ENCODE data around the gene ISM1. TPM values are rescaled to one million over a fixed set of nuclear protein-coding genes. Genes with fewer than 3 reads are reported as not detected.

Gene ISM1
- total and polyA plus RNA-seq, 2 donors (not counting 3 experiments of a cell fraction or from before 2014, with no cell fraction given) = not detected

DNA sequence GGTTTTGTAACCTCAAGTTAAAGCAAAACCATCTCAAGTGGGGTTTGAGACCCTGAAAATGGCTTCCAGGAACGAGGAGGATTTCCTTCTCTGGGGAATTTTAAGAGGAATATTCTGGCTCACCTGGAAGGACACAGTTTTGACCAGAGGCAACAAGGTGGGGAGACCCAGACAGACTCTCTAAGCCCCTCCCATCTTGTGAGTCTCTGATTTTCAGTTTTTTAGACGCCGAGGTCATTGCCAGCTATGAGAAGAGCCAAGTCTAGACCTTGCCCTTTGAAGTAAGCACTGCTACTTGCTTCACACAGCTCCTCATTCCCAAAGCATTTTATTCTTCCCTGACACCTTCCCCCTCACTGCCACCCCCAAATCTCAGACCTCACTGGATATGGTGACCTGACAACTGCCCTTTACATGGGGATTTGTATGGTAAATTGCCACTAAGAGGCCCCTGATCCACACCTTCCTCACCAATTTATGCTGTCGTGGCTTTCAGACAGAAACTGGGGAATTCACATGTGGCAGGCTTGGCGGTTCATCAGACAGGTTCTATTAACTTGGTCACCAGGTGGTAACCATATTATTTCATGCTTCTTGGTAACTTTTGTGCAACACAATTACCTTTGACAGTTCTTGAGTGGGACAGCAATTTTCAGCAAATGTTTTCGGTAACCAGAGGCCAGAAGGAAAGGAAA lies 116.2 kb downstream of the ISM1 start:
- intact Hi-C loops (cut with micrococcal nuclease) (no loop called here), dilution Hi-C loops (cut with MboI; ENCODE audit: extremely low pct_ligation_motif_present, low sequenced_read_pairs) (no loop called here)
- no peaks in the 10 kb centered on the region for H3K4me1 ChIP-seq (ENCODE audit: control insufficient read depth, extremely low read depth, insufficient read depth, low read length)
- no peak for FAIRE-seq
- H3K27ac ChIP-seq (ENCODE audit: insufficient read depth, low read depth, low read length) = no peak overlapping the region
- DNase-seq (ENCODE audit: low read depth, low spot score) = no peak
- no peak overlapping the region for H2AFZ ChIP-seq (ENCODE audit: low read depth, low read length)
- no peaks in the 10 kb centered on the region for H4K20me1 ChIP-seq (replicated peaks; ENCODE audit: control insufficient read depth, extremely low read depth, insufficient read depth, low read length)
- peaks cover 0 to 4% of the 10 kb centered on the region in 2 experiments for H3K27me3 ChIP-seq (ENCODE audit: control insufficient read depth in 2 of 2, insufficient read depth in 2 of 2, low read length in 2 of 2)
- TF ChIP-seq, protein P1, sequence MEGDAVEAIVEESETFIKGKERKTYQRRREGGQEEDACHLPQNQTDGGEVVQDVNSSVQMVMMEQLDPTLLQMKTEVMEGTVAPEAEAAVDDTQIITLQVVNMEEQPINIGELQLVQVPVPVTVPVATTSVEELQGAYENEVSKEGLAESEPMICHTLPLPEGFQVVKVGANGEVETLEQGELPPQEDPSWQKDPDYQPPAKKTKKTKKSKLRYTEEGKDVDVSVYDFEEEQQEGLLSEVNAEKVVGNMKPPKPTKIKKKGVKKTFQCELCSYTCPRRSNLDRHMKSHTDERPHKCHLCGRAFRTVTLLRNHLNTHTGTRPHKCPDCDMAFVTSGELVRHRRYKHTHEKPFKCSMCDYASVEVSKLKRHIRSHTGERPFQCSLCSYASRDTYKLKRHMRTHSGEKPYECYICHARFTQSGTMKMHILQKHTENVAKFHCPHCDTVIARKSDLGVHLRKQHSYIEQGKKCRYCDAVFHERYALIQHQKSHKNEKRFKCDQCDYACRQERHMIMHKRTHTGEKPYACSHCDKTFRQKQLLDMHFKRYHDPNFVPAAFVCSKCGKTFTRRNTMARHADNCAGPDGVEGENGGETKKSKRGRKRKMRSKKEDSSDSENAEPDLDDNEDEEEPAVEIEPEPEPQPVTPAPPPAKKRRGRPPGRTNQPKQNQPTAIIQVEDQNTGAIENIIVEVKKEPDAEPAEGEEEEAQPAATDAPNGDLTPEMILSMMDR (IDR thresholded peaks at IDR 0.05; ENCODE audit: extremely low read depth in 1 of 2, insufficient read depth in 1 of 2, low read depth in 1 of 2, low read length in 2 of 2) = no peak
- TF ChIP-seq, protein P2, sequence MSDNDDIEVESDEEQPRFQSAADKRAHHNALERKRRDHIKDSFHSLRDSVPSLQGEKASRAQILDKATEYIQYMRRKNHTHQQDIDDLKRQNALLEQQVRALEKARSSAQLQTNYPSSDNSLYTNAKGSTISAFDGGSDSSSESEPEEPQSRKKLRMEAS (IDR thresholded peaks at IDR 0.05; ENCODE audit: insufficient read depth, insufficient read length) = no peak
- TF ChIP-seq EZH2 (IDR thresholded peaks at IDR 0.05; ENCODE audit: borderline replicate concordance, low read depth, low read length, severe bottlenecking) = no peak
- no peaks in the 10 kb centered on the region for H3K9me3 ChIP-seq (replicated peaks; ENCODE audit: control insufficient read depth, insufficient read depth, low read length)
- no peak overlapping the region for H3K4me3 ChIP-seq (replicated peaks in 1 of 3; ENCODE audit: insufficient read depth in 1 of 3, low read depth in 1 of 3, low read length in 3 of 3)
- no peak overlapping the region for H3K4me2 ChIP-seq (ENCODE audit: insufficient read depth, low read length)
- ChIA-PET POLR2A (no interaction called here), CTCF (interaction anchor here (1.5 kb wide), 1 partner anchor 12 kb away, joined by 3 read pairs; no protein-coding TSS in a partner anchor)
- H3K79me2 ChIP-seq (ENCODE audit: control insufficient read depth, insufficient read depth, low read length) = no peaks in the 10 kb centered on the region
- no peaks in the 10 kb centered on the region for H3K36me3 ChIP-seq (ENCODE audit: control insufficient read depth in 2 of 2, extremely low read depth in 1 of 2, insufficient read depth in 2 of 2, low read length in 2 of 2)
- no TSS peak for BruUV-seq (replicated peaks)
- no peaks in the 10 kb centered on the region for H3K9me1 ChIP-seq (replicated peaks; ENCODE audit: control insufficient read depth, extremely low read depth, insufficient read depth, low read length)
- no peak overlapping the region for H3K9ac ChIP-seq (replicated peaks; ENCODE audit: extremely low read depth, insufficient read depth, low read length)

DNA sequence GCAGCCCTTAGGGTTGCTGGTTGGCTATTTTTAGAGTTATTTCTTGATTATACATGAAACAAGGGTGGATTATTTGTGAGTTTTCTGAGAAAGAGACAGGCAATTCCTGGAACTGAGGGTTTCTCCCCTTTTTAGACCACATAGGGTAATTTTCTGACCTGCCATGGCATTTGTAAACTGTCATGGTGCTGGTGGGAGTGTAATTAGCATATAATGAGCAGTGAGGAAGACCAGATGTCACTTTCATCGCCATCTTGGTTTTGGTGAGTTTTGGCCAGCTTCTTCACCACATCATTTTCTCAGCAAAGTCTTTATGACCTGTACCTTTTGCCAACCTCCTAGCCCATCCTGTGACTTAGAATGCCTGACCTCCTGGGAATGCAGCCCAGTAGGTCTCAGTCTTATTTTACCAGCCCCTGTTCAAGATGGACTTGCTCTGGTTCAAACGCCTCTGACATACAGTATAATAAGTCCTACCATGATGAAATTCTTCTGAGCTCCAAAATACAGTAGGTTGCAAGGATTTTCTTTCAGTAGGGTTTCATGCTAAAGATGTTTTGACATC lies 117.1 kb downstream of the ISM1 start:
- H3K9me1 ChIP-seq (replicated peaks; ENCODE audit: control insufficient read depth, extremely low read depth, insufficient read depth, low read length) = no peaks in the 10 kb centered on the region
- TF ChIP-seq JUN (IDR thresholded peaks at IDR 0.05; ENCODE audit: borderline replicate concordance, insufficient read depth, insufficient read length, low read depth) (no peak), FOS (IDR thresholded peaks at IDR 0.05; ENCODE audit: borderline replicate concordance, insufficient read depth, low read length) (no peak), EZH2 (IDR thresholded peaks at IDR 0.05; ENCODE audit: borderline replicate concordance, low read depth, low read length, severe bottlenecking) (no peak), MYC (IDR thresholded peaks at IDR 0.05; ENCODE audit: low read depth, low read length) (no peak), GATA2 (IDR thresholded peaks at IDR 0.05; ENCODE audit: insufficient read depth, insufficient read length, low read depth, low read length) (no peak), POLR2A (IDR thresholded peaks at IDR 0.05; ENCODE audit: low read depth, low read length) (no peak), POLR2AphosphoS5 (IDR thresholded peaks at IDR 0.05; ENCODE audit: insufficient read depth, low read depth, low read length) (no peak)
- TF ChIP-seq, protein P1 (IDR thresholded peaks at IDR 0.05; ENCODE audit: extremely low read depth in 1 of 2, insufficient read depth in 1 of 2, low read depth in 1 of 2, low read length in 2 of 2) = no peak
- TF ChIP-seq, protein P2 (IDR thresholded peaks at IDR 0.05; ENCODE audit: insufficient read depth, insufficient read length) = no peak
- ChIA-PET POLR2A (no interaction called here), CTCF (interaction anchor here (1.5 kb wide), 1 partner anchor 13 kb away, joined by 3 read pairs; no protein-coding TSS in a partner anchor)
- H4K20me1 ChIP-seq (replicated peaks; ENCODE audit: control insufficient read depth, extremely low read depth, insufficient read depth, low read length) = no peaks in the 10 kb centered on the region
- no peak overlapping the region for H3K9ac ChIP-seq (replicated peaks; ENCODE audit: extremely low read depth, insufficient read depth, low read length)
- no peak overlapping the region for H3K27ac ChIP-seq (ENCODE audit: insufficient read depth, low read depth, low read length)
- DNase-seq (ENCODE audit: low read depth, low spot score) (no peak), FAIRE-seq (no peak)
- no peak overlapping the region for H2AFZ ChIP-seq (ENCODE audit: low read depth, low read length)
- intact Hi-C loops (cut with micrococcal nuclease) = no loop called here
- H3K9me3 ChIP-seq (replicated peaks; ENCODE audit: control insufficient read depth, insufficient read depth, low read length) = no peaks in the 10 kb centered on the region
- H3K27me3 ChIP-seq (ENCODE audit: control insufficient read depth in 2 of 2, insufficient read depth in 2 of 2, low read length in 2 of 2) = peaks cover 0 to 4% of the 10 kb centered on the region in 2 experiments
- BruUV-seq (replicated peaks) = no TSS peak
- no peak overlapping the region for H3K4me2 ChIP-seq (ENCODE audit: insufficient read depth, low read length)
- dilution Hi-C loops (cut with MboI; ENCODE audit: extremely low pct_ligation_motif_present, low sequenced_read_pairs) = no loop called here
- no peaks in the 10 kb centered on the region for H3K36me3 ChIP-seq (ENCODE audit: control insufficient read depth in 2 of 2, extremely low read depth in 1 of 2, insufficient read depth in 2 of 2, low read length in 2 of 2)
- H3K4me3 ChIP-seq (replicated peaks in 1 of 3; ENCODE audit: insufficient read depth in 1 of 3, low read depth in 1 of 3, low read length in 3 of 3) = no peak overlapping the region
- H3K4me1 ChIP-seq (ENCODE audit: control insufficient read depth, extremely low read depth, insufficient read depth, low read length) = no peaks in the 10 kb centered on the region
- H3K79me2 ChIP-seq (ENCODE audit: control insufficient read depth, insufficient read depth, low read length) = no peaks in the 10 kb centered on the region

Measured in endothelial cell of umbilical vein (primary cell).